Ishikawa (cell line): ENCODE data around the gene CHCHD6.

Experiments used
- CEBPB ChIP-seq: IDR thresholded peaks from 2 replicates; pipeline ENCODE4 v1.6.1; 2012
- EP300 ChIP-seq: IDR thresholded peaks from 2 replicates; pipeline ENCODE4 v1.6.1; 2012; ENCODE audit warnings: borderline replicate concordance
- FOXM1 ChIP-seq: IDR thresholded peaks from 2 replicates; pipeline ENCODE4 v1.6.1; 2012; ENCODE audit warnings: low read depth, borderline replicate concordance
- MAX ChIP-seq: IDR thresholded peaks from 2 replicates; pipeline ENCODE4 v1.6.1; 2012
- RAD21 ChIP-seq: IDR thresholded peaks from 2 replicates; pipeline ENCODE4 v1.6.1; 2012; ENCODE audit warnings: low read depth
- REST ChIP-seq: IDR thresholded peaks from 2 replicates; pipeline ENCODE4 v1.6.1; 2012; ENCODE audit warnings: low read depth, mild to moderate bottlenecking
- TAF1 ChIP-seq: IDR thresholded peaks from 2 replicates; pipeline ENCODE4 v1.6.1; 2012; ENCODE audit warnings: low read depth, mild to moderate bottlenecking
- TCF12 ChIP-seq: IDR thresholded peaks from 2 replicates; pipeline ENCODE4 v1.6.1; 2012; ENCODE audit warnings: low read depth
- TEAD4 ChIP-seq: IDR thresholded peaks from 2 replicates; pipeline ENCODE4 v1.6.1; 2012
- YY1 ChIP-seq: IDR thresholded peaks from 2 replicates; pipeline ENCODE4 v1.6.1; 2012; ENCODE audit warnings: low read depth
- ZBTB7A ChIP-seq: IDR thresholded peaks from 2 replicates; pipeline ENCODE4 v1.6.1; 2012; ENCODE audit warnings: low read depth

DNA sequence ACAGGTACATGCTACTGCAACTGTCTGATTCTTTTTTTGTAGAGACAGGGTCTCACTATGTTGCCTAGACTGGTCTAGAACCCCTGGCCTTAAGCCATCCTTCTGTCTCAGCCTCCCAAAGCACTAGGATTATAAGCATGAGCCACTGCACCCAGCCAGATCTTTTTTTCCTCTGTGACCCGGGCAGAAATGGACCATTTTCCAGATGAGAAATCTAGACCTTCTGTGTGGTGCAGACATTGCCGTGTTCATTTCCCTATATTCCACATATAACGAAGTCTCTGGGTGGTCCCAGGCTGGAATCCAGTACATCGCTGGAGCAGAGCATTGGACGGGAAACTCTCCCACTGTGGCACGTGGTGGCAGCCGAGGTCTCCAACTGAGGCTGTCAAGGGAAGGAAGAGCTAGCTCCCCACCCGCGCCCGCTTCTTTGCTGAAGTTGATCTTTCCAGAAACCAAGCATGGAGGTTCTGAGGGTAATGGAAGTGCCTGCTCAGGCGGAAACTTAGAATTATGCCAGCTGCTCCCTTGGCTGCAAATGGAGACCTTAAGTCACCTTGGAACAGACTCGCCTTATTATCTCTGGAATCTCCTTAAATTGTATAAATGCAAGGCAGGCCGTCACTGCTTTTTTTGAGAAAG is 26.1 kb upstream of the CHCHD6 start:
- TF ChIP-seq TAF1 (no peak), CEBPB (no peak), FOXM1 (no peak), REST (no peak), TCF12 (no peak), MAX (no peak), RAD21 (no peak), EP300 (no peak), TEAD4 (no peak), YY1 (no peak), ZBTB7A (no peak)
